Sigmoid colon (tissue), 4 donors: ENCODE data around the gene TNFRSF25.

Experiments used
- EP300 ChIP-seq, 4 donors: sonication (generic); formaldehyde crosslinking; IDR thresholded peaks; one replicate each; pipeline ENCODE4 v1.6.1; 2017; ENCODE audit warnings: antibody characterized with exemption in 4 of 4
- POLR2A ChIP-seq, 2 donors: fragments of 450-650 bp; IDR thresholded peaks; one replicate each; pipeline ENCODE4 v1.6.1; 2016; ENCODE audit warnings: antibody characterized with exemption in 2 of 2, mild to moderate bottlenecking in 2 of 2, moderate library complexity in 2 of 2
- TF ChIP-seq, protein P1 (sequence below), 4 experiments: fragments of 450-650 bp in 3 of 4; fragments of 200-600 bp in 1 of 4; IDR thresholded peaks; one replicate each; pipeline ENCODE4 v1.5.1; 2016 to 2019; ENCODE audit warnings: antibody characterized with exemption in 4 of 4, mild to moderate bottlenecking in 3 of 4, moderate library complexity in 2 of 4

DNA sequence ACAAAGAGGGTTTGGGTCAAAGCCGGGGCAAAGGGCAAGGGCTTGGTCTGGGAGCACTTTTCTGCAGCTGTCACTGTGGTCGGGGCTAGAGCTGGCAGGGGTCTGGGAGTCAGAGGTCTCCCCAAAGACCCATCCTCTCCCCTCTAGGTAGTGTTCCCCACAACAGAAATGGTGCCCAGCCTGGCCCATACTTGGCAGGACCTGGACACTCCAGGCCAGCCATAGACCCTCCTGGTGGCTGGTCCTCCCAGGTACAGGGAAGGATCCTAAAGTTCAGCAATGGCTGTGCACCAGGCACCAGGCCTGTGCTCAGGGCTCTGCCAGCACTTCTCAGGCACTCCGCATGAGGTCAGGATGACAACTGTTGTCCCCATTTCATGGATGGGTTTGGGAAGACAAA, 30.4 kb downstream of the TNFRSF25 start:
- TF ChIP-seq, protein P1, sequence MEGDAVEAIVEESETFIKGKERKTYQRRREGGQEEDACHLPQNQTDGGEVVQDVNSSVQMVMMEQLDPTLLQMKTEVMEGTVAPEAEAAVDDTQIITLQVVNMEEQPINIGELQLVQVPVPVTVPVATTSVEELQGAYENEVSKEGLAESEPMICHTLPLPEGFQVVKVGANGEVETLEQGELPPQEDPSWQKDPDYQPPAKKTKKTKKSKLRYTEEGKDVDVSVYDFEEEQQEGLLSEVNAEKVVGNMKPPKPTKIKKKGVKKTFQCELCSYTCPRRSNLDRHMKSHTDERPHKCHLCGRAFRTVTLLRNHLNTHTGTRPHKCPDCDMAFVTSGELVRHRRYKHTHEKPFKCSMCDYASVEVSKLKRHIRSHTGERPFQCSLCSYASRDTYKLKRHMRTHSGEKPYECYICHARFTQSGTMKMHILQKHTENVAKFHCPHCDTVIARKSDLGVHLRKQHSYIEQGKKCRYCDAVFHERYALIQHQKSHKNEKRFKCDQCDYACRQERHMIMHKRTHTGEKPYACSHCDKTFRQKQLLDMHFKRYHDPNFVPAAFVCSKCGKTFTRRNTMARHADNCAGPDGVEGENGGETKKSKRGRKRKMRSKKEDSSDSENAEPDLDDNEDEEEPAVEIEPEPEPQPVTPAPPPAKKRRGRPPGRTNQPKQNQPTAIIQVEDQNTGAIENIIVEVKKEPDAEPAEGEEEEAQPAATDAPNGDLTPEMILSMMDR (IDR thresholded peaks at IDR 0.05): no peak
- TF ChIP-seq EP300 (IDR thresholded peaks at IDR 0.05) (no peak), POLR2A (IDR thresholded peaks at IDR 0.05) (no peak)
